ENCODE data around the gene SCD5. TPM values are rescaled to one million over a fixed set of nuclear protein-coding genes. Genes with fewer than 3 reads are reported as not detected.

The SCD5 gene
- total RNA-seq, 1 donor from 2014 or later: 36.6 TPM

- Mint-ChIP-seq H3K27ac (peak overlapping the region; percentile 63), H3K27me3 (no peaks in the 10 kb centered on the region), H3K4me3 (no peak overlapping the region), H3K4me1 (ENCODE audit: unreplicated experiment) (peaks cover 26% of the 10 kb centered on the region), H3K9me3 (no peaks in the 10 kb centered on the region), H3K36me3 (peaks cover 3% of the 10 kb centered on the region)
- no peak for TF ChIP-seq CTCF (conservative IDR thresholded peaks at IDR 0.05)
- no peak for DNase-seq (ENCODE audit: extremely low spot score, unreplicated experiment)
These were observed 54.2 kb downstream of the SCD5 start for GRCh38 chr4:82744284-82744968.

- Mint-ChIP-seq H3K9me3 (no peaks in the 10 kb centered on the region), H3K27ac (no peak overlapping the region), H3K27me3 (no peaks in the 10 kb centered on the region), H3K4me1 (ENCODE audit: unreplicated experiment) (peaks cover 12% of the 10 kb centered on the region), H3K36me3 (peaks cover 3% of the 10 kb centered on the region), H3K4me3 (no peak overlapping the region)
- DNase-seq (ENCODE audit: extremely low spot score, unreplicated experiment): no peak
- TF ChIP-seq CTCF (conservative IDR thresholded peaks at IDR 0.05): no peak
These were observed 57.4 kb downstream of the SCD5 start for GRCh38 chr4:82741188-82741587.

- TF ChIP-seq CTCF (conservative IDR thresholded peaks at IDR 0.05): peak; percentile 95
These were observed 59.1 kb downstream of the SCD5 start for GRCh38 chr4:82739287-82740190.

GRCh38 chr4:82737354-82737753 is 61.2 kb downstream of the SCD5 start:
- Mint-ChIP-seq H3K4me1 (ENCODE audit: unreplicated experiment) (peaks cover 12% of the 10 kb centered on the region), H3K36me3 (peaks cover 7% of the 10 kb centered on the region), H3K27ac (no peak overlapping the region), H3K4me3 (no peak overlapping the region), H3K9me3 (no peaks in the 10 kb centered on the region), H3K27me3 (no peaks in the 10 kb centered on the region)
- DNase-seq (ENCODE audit: extremely low spot score, unreplicated experiment): no peak
- TF ChIP-seq CTCF (conservative IDR thresholded peaks at IDR 0.05): no peak

More at GRCh38 chr4:82739287-82740190, 59.1 kb downstream of the SCD5 start:
- peaks cover 12% of the 10 kb centered on the region for H3K4me1 Mint-ChIP-seq (ENCODE audit: unreplicated experiment)
- no peaks in the 10 kb centered on the region for H3K27me3 Mint-ChIP-seq
- no peak overlapping the region for H3K4me3 Mint-ChIP-seq
- peak; percentile 83 for DNase-seq (ENCODE audit: extremely low spot score, unreplicated experiment)
- H3K27ac Mint-ChIP-seq: no peak overlapping the region
- H3K36me3 Mint-ChIP-seq: peaks cover 7% of the 10 kb centered on the region
- H3K9me3 Mint-ChIP-seq: no peaks in the 10 kb centered on the region

GRCh38 chr4:82733636-82734035 is 65.0 kb downstream of the SCD5 start:
- Mint-ChIP-seq H3K4me1 (ENCODE audit: unreplicated experiment) (peaks cover 8% of the 10 kb centered on the region), H3K27ac (no peak overlapping the region), H3K27me3 (no peaks in the 10 kb centered on the region), H3K36me3 (peaks cover 7% of the 10 kb centered on the region), H3K4me3 (no peak overlapping the region), H3K9me3 (peaks cover 5% of the 10 kb centered on the region)
- no peak for DNase-seq (ENCODE audit: extremely low spot score, unreplicated experiment)
- no peak for TF ChIP-seq CTCF (conservative IDR thresholded peaks at IDR 0.05)

Data from type B pancreatic cell (in vitro differentiated cells).